Left lung (tissue), 14 donors: ENCODE measurements around the gene SPEM2. TPM values are rescaled to one million over a fixed set of nuclear protein-coding genes. Genes with fewer than 3 reads are reported as not detected.
A peak's percentile ranks its signal among the peaks of the same experiment; 100 is the strongest.

Experiments
- ATAC-seq: fragments of 200-7000 bp; cut with Tn5 transposase; one replicate; pipeline ENCODE4 v1.9.1; 2020; ENCODE audit warnings: moderate library complexity
- DNase-seq, 4 donors: peaks; one replicate each; pipeline ENCODE4 v3.0.0-alpha.2; 2013 to 2020
- H3K27ac ChIP-seq, 2 donors: fragments of 200-600 bp; sonication (generic) in 1 of 2; one replicate each; pipeline versions ENCODE4 v1.5.0 to v1.8.0; 2020 to 2021
- H3K27me3 ChIP-seq, 2 donors: fragments of 200-600 bp; sonication (generic) in 1 of 2; one replicate each; pipeline versions ENCODE4 v1.5.0 to v1.8.0; 2020 to 2021
- H3K36me3 ChIP-seq, 2 donors: fragments of 200-600 bp; sonication (generic) in 1 of 2; one replicate each; pipeline versions ENCODE4 v1.5.0 to v1.8.0; 2020 to 2021
- H3K4me1 ChIP-seq, 2 donors: fragments of 200-600 bp; one replicate each; pipeline ENCODE4 v1.8.0; 2021
- H3K4me3 ChIP-seq, 2 donors: fragments of 200-600 bp; sonication (generic) in 1 of 2; one replicate each; pipeline versions ENCODE4 v1.5.0 to v1.8.0; 2020 to 2021; ENCODE audit warnings: mild to moderate bottlenecking in 1 of 2
- H3K9me3 ChIP-seq, 2 donors: fragments of 200-600 bp; sonication (generic) in 1 of 2; one replicate each; pipeline versions ENCODE4 v1.5.0 to v1.8.0; 2020 to 2021
- intact Hi-C, 2 donors: fragments of 100-400 bp; cut with DNase I; formaldehyde crosslinking; loops; one replicate each; pipeline versions ENCODE4 v1.11.2 to v1.14.2; 2022
- long read RNA-seq, 12 donors: library from polyadenylated mRNA in 2 of 12; unstranded in 2 of 12; transcript quantifications; one replicate each; pipeline ENCODE4 v2.0.0 and lab custom pipeline, GENCODE V29; 2019 to 2026
- polyA plus RNA-seq, 6 donors: library from polyadenylated mRNA; unstranded; fragments of 120-200 nt; gene quantifications; one replicate each; pipeline ENCODE4 v1.2.1, GENCODE V29; 2013; ENCODE audit not compliant: insufficient read length in 6 of 6
- total RNA-seq, 2 donors: library from RNA; stranded (reverse); fragmentation: NEBNext Ultra II Directional; extraction: Animal tissue kit (Norgen Biotek cat#: 25700); gene quantifications; one replicate each; pipeline ENCODE4 v1.2.1, GENCODE V29; 2021
- TF ChIP-seq, protein P1 (sequence below), 2 donors: fragments of 200-600 bp; sonication (generic) in 1 of 2; IDR thresholded peaks; one replicate each; pipeline versions ENCODE4 v1.5.0 to v1.8.0; 2021; ENCODE audit warnings: antibody characterized with exemption in 2 of 2
- donor health status: DM: no; HTN: yes; CAD: no.
- donor health status: DM: no; HTN: no; CAD: no.

SPEM2 gene
- not detected for total RNA-seq
- not detected for polyA plus RNA-seq
- long read RNA-seq, donor 1 = 0 reads
- long read RNA-seq, donor 2 = 0 reads
- long read RNA-seq, donor 3 = 0 reads
- long read RNA-seq, donor 4 = 0 reads
- long read RNA-seq, donor 5 = 0 reads
- long read RNA-seq, donor 6 = 0 reads
- long read RNA-seq, donor 7 = 0 reads
- long read RNA-seq, donor 8 = 0 reads
- long read RNA-seq, donor 9 = 0 reads
- long read RNA-seq, donor 10 = 0 reads
- long read RNA-seq, donor 11 = 0 reads
- long read RNA-seq, donor 12 = 0 reads

DNA sequence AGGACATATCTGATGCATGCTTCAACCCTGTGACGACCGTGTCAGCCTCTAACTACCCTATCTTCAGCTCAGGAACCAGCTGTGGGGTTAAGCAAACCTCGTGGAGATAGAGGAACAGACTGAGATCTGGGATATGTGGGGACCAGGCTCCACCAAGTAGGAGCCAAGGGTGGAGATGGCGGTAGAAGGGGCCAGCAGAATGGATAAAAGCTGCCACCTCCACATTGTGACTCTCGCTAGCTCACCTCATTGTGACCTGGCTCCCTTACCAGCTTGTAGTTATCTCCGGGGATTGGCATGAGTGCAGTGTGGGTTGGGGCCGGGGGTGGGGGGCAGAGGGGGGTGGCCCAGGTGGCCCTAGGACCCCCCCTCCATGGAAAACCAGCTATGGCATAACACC is at the start of gene SPEM2:
Gene SPEM2, plus strand, starts transcription at position 301 of the 400 bp plus-strand sequence. Its CDS starts 73 bp downstream, at position 374.
- no peaks in the 10 kb centered on the region for H3K9me3 ChIP-seq
- no peak within 1 kb of the TSS for H3K4me3 ChIP-seq
- no peaks in the 10 kb centered on the region for H3K36me3 ChIP-seq
- TF ChIP-seq, protein P1, sequence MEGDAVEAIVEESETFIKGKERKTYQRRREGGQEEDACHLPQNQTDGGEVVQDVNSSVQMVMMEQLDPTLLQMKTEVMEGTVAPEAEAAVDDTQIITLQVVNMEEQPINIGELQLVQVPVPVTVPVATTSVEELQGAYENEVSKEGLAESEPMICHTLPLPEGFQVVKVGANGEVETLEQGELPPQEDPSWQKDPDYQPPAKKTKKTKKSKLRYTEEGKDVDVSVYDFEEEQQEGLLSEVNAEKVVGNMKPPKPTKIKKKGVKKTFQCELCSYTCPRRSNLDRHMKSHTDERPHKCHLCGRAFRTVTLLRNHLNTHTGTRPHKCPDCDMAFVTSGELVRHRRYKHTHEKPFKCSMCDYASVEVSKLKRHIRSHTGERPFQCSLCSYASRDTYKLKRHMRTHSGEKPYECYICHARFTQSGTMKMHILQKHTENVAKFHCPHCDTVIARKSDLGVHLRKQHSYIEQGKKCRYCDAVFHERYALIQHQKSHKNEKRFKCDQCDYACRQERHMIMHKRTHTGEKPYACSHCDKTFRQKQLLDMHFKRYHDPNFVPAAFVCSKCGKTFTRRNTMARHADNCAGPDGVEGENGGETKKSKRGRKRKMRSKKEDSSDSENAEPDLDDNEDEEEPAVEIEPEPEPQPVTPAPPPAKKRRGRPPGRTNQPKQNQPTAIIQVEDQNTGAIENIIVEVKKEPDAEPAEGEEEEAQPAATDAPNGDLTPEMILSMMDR (IDR thresholded peaks at IDR 0.05) = no peak
- ATAC-seq (no peak), DNase-seq (no peak)
- no peaks in the 10 kb centered on the region for H3K4me1 ChIP-seq
- intact Hi-C loops = no loop called here
- no peaks in the 10 kb centered on the region for H3K27me3 ChIP-seq
- no peak within 1 kb of the TSS for H3K27ac ChIP-seq

DNA sequence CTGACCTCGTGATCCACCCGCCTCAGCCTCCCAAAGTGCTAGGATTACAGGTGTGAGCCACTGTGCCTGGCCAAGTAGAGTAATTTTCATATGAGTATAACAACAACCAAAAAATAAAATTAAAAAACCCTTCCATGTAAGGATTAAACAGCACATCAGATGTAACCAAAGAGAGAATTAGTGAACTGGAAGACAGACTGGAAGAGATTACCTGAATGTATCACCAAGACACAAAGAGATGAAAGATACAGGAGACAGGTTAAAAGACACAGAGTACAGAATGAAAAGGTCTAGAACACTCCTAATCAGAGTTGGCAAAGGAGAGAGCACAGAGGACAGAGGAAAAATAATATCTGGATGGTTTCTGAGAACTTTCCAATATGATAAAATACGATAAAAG is 46.3 kb upstream of the SPEM2 start:
- Histone ChIP-seq H3K27me3 (peaks cover 3 to 47% of the 10 kb centered on the region in 2 donors), H3K36me3 (no peaks in the 10 kb centered on the region), H3K4me1 (peaks cover 7 to 29% of the 10 kb centered on the region in 2 donors), H3K9me3 (no peaks in the 10 kb centered on the region), H3K27ac (no peak overlapping the region), H3K4me3 (no peak overlapping the region)
- ATAC-seq (no peak), DNase-seq (no peak)
- intact Hi-C loops = no loop called here
- TF ChIP-seq, protein P1 (IDR thresholded peaks at IDR 0.05) = no peak

DNA sequence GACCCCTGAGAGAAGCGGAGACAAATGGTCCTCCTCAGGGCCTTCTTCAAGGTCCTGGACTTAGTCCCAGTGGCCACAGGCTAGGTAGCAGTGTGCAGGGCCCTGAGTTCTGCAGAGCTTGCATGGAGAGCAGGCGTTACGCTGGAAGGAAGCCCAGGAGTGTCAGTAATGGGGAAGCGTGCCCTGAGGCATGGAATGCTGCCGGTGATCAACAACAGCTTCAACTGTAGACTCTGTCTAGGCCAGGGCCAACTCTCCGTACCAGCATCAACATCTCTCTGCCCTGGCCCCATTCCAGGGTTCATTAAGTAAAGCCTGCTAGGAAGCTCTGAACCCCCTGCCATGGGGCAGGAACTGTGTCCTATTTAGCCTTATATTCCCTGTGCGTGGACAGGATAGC is 45.1 kb upstream of the SPEM2 start:
- DNase-seq (peak in 3 of 4 donors; percentile 51 to 77 (median 52)), ATAC-seq (peak; percentile 69)
- Histone ChIP-seq H3K27me3 (peaks cover 3 to 55% of the 10 kb centered on the region in 2 donors), H3K27ac (peak overlapping the region in 1 of 2 donors; percentile 66), H3K9me3 (no peaks in the 10 kb centered on the region), H3K4me3 (peak overlapping the region in 1 of 2 donors; percentile 48), H3K36me3 (no peaks in the 10 kb centered on the region), H3K4me1 (peaks cover 7 to 36% of the 10 kb centered on the region in 2 donors)
- intact Hi-C loops = no loop called here
- TF ChIP-seq, protein P1 (IDR thresholded peaks at IDR 0.05) = no peak

DNA sequence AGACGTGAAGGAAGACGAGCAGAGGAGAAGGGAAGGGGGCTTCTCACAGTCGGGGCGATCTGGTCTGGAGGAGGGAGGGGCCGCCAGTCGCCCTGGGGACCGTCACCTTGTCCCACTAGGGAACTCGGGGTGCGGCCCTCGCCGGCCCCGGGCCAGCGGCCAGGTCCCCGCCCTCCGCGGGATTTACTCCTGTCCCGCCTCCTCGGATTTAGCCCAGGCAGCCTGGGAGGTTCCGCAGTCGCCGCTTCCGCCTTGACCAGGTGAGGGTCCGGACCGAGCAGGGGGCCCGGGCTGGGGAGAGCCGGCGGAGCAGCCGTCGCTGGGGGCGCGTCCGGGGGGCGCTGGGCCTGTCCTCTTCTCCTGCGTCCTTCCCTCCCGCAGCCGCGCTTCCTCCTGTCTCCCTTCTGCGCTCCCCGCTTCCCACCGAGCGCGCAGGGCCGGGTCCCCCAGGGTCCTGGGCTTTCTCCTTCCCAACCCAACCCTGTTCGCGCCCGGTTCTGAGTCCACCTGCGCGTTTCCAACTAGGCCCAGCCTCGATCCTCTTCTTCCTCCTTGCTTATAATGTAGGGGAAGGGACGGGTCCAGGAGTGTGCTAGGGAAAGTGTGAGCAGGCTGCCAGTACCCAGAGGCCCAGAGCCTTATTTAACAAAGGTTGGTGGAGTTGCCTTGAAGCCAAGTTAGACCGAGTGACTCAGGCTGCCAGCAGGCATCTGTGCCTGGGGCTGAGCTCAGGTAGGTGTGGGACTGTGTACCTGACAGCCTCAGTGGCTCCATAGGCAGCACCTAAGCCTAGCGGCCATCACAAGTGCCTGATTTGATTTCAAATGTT is 44.3 kb upstream of the SPEM2 start, which contains the start of gene TNK1:
Gene TNK1, plus strand, starts transcription at position 235 of the 829 bp plus-strand sequence. CDS start 1,838 bp downstream, outside the sequence.
- DNase-seq (peak in 2 of 4 donors; percentile 67 to 89), ATAC-seq (peak; percentile 92)
- Histone ChIP-seq H3K27ac (peak within 1 kb of the TSS in 1 of 2 donors; percentile 66), H3K27me3 (peaks cover 3 to 55% of the 10 kb centered on the region in 2 donors), H3K9me3 (no peaks in the 10 kb centered on the region), H3K4me3 (peak within 1 kb of the TSS; percentile 42 to 48), H3K4me1 (peaks cover 7 to 36% of the 10 kb centered on the region in 2 donors), H3K36me3 (no peaks in the 10 kb centered on the region)
- intact Hi-C loops = no loop called here
- TF ChIP-seq, protein P1 (IDR thresholded peaks at IDR 0.05) = no peak

DNA sequence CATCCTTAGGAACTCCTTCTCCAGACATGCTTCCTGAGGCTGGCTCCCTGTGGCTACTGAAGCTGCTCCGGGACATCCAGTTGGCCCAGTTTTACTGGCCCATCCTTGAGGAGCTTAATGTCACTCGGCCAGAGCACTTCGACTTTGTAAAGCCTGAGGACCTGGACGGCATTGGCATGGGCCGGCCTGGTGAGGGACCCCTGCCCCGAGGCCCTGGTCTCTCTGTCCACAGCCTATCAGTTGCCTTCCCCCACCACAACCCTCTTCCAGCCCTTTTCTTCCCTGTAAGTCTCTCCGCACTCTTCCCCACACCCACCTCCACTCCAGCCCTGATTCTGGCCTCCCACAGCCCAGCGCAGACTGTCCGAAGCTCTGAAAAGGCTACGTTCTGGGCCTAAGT is 42.5 kb upstream of the SPEM2 start:
- H3K4me1 ChIP-seq = peaks cover 7 to 36% of the 10 kb centered on the region in 2 donors
- DNase-seq = no peak
- H3K27me3 ChIP-seq = peaks cover 3 to 55% of the 10 kb centered on the region in 2 donors
- H3K9me3 ChIP-seq = no peaks in the 10 kb centered on the region
- TF ChIP-seq, protein P1 (IDR thresholded peaks at IDR 0.05) = no peak
- H3K4me3 ChIP-seq = no peak overlapping the region
- peaks cover 0 to 13% of the 10 kb centered on the region in 2 donors for H3K36me3 ChIP-seq
- ATAC-seq = no peak
- intact Hi-C loops = no loop called here
- no peak overlapping the region for H3K27ac ChIP-seq
